Measurements from ENCODE around the gene MRPL41. TPM values are rescaled to one million over a fixed set of nuclear protein-coding genes. Genes with fewer than 3 reads are reported as not detected.
"Not testable (repeated sequence)": the region's sequence is repeated elsewhere in the genome, so short reads cannot be mapped to it uniquely, and the experiment has no call there.

The MRPL41 gene
- total RNA-seq, 2 donors from 2014 or later: 75.8 to 133 TPM

GRCh38 chr9:137524981-137525317, 26.7 kb upstream of the MRPL41 start:
- no peaks in the 10 kb centered on the region for H3K36me3 ChIP-seq
- no peak overlapping the region for H3K27ac ChIP-seq
- H3K9me3 ChIP-seq: no peaks in the 10 kb centered on the region
- no peaks in the 10 kb centered on the region for H3K4me1 ChIP-seq (replicated peaks)
- TF ChIP-seq POLR2A (IDR thresholded peaks at IDR 0.05) (no peak), CTCF (IDR thresholded peaks at IDR 0.05) (no peak), POLR2AphosphoS5 (IDR thresholded peaks at IDR 0.05) (no peak)
- DNase-seq (ENCODE audit: low spot score): no peak
- H3K4me3 ChIP-seq: no peak overlapping the region
- 82% methylated on average over 5 of the region's 5 CpGs for WGBS
- no peaks in the 10 kb centered on the region for H3K27me3 ChIP-seq (replicated peaks; ENCODE audit: insufficient read depth)
- intact Hi-C loops (cut with DNase I): loop anchor here (5.0 to 10.0 kb wide), 2 partner anchors 98 to 230 kb away; no protein-coding TSS in a partner anchor

GRCh38 chr9:137530331-137530730, 21.3 kb upstream of the MRPL41 start:
- H3K27ac ChIP-seq: no peak overlapping the region
- no peaks in the 10 kb centered on the region for H3K36me3 ChIP-seq
- 81% methylated on average over 5 of the region's 5 CpGs for WGBS
- peaks cover 4% of the 10 kb centered on the region for H3K4me1 ChIP-seq (replicated peaks)
- intact Hi-C loops (cut with DNase I): no loop called here
- TF ChIP-seq CTCF (IDR thresholded peaks at IDR 0.05): no peak
- no peak for TF ChIP-seq POLR2AphosphoS5 (IDR thresholded peaks at IDR 0.05)
- no peak for TF ChIP-seq POLR2A (IDR thresholded peaks at IDR 0.05)
- no peak for DNase-seq (ENCODE audit: low spot score)
- H3K27me3 ChIP-seq (replicated peaks; ENCODE audit: insufficient read depth): no peaks in the 10 kb centered on the region
- H3K4me3 ChIP-seq: no peak overlapping the region
- no peaks in the 10 kb centered on the region for H3K9me3 ChIP-seq

DNA sequence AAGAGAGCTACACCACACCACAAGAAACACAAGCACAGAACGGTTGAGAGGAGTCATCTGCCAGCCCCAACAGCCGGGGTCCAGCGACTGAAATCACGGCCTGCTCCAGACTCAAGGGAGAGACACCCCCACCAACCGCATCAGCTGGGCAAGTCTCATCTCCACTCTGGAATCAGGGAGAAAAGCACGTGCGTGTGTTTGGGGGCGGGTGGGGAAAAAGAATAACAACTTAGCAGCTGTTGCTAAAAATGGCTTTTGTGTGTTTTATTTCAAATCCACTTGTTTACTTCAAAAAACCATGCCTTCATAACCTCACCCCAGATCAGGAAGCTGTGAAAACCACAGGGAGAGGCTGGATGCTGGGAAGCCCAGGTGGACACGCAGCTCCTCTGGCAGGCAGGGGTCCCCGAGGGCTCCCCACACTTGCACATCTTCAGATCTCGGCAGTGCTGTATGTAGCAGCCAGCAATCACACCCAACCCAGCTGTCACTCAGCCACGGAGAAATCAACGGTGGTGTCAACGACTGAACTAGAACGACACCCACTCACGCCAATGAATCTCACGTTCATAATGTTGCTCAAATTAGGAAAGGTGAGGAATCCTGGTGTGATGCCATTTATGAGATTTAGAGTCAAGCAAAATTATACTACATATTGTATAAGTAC, 20.4 kb upstream of the MRPL41 start:
- Histone ChIP-seq H3K36me3 (no peaks in the 10 kb centered on the region), H3K4me3 (no peak overlapping the region), H3K27ac (no peak overlapping the region), H3K9me3 (no peaks in the 10 kb centered on the region), H3K27me3 (replicated peaks; ENCODE audit: insufficient read depth) (no peaks in the 10 kb centered on the region), H3K4me1 (replicated peaks) (peaks cover 4% of the 10 kb centered on the region)
- TF ChIP-seq POLR2A (IDR thresholded peaks at IDR 0.05): no peak
- TF ChIP-seq CTCF (IDR thresholded peaks at IDR 0.05): no peak
- no peak for TF ChIP-seq POLR2AphosphoS5 (IDR thresholded peaks at IDR 0.05)
- intact Hi-C loops (cut with DNase I): no loop called here
- no peak for DNase-seq (ENCODE audit: low spot score)
- 68% methylated on average over 17 of the region's 17 CpGs for WGBS

GRCh38 chr9:137532891-137533468, 18.7 kb upstream of the MRPL41 start:
- H3K36me3 ChIP-seq; H3K4me3 ChIP-seq; DNase-seq (ENCODE audit: low spot score); H3K27ac ChIP-seq; H3K27me3 ChIP-seq (replicated peaks; ENCODE audit: insufficient read depth); intact Hi-C loops (cut with DNase I); H3K4me1 ChIP-seq (replicated peaks); H3K9me3 ChIP-seq: not testable (repeated sequence)
- WGBS: 88% methylated on average over 10 of the region's 10 CpGs

- H3K9me3 ChIP-seq: no peaks in the 10 kb centered on the region
- H3K4me3 ChIP-seq: no peak overlapping the region
- 35% methylated on average over 19 of the region's 19 CpGs for WGBS
- peak overlapping the region; percentile 20 to 52 for H3K27ac ChIP-seq
- intact Hi-C loops (cut with DNase I): no loop called here
- DNase-seq (ENCODE audit: low spot score): peak; percentile 85
- peak; percentile 74 to 82 (median 80) for TF ChIP-seq CTCF (IDR thresholded peaks at IDR 0.05)
- TF ChIP-seq POLR2AphosphoS5 (IDR thresholded peaks at IDR 0.05): peak; percentile 95
- TF ChIP-seq POLR2A (IDR thresholded peaks at IDR 0.05): no peak
- H3K4me1 ChIP-seq (replicated peaks): peaks cover 4% of the 10 kb centered on the region
- H3K27me3 ChIP-seq (replicated peaks; ENCODE audit: insufficient read depth): no peaks in the 10 kb centered on the region
- H3K36me3 ChIP-seq: no peaks in the 10 kb centered on the region
Observed at GRCh38 chr9:137534256-137535119, 17.2 kb upstream of the MRPL41 start.
